HCT116 (cell line): ENCODE measurements around the gene RIN1. TPM values are rescaled to one million over a fixed set of nuclear protein-coding genes. Genes with fewer than 3 reads are reported as not detected.

Source experiments
- ATAC-seq: fragments of 200-7000 bp; cut with Tn5 transposase; 2 replicates; pipeline ENCODE4 v1.9.1; 2020; ENCODE audit warnings: mild to moderate bottlenecking, moderate library complexity
- BruUV-seq: library from RNA; stranded (reverse); fragments of 400-500 nt; replicated peaks from 2 replicates; lab custom pipeline; 2021; lab: Mats Ljungman, UMichigan
- CTCF ChIA-PET: fragments of 300-600 bp; sonication (Branson Sonifier 250); formaldehyde crosslinking; loops from one replicate; lab custom pipeline; 2021; ENCODE audit warnings: antibody characterized with exemption; lab: Charles Lee
- POLR2A ChIA-PET: fragments of 300-600, 350-600 bp; sonication (Branson Sonifier 250); formaldehyde crosslinking; loops from one replicate; lab custom pipeline; 2021; ENCODE audit warnings: antibody characterized with exemption; lab: Charles Lee
- RAD21 ChIA-PET, 2 experiments: fragments of 300-600 bp; sonication (Branson Sonifier 250); formaldehyde crosslinking; loops; one replicate each; lab custom pipeline; 2023; ENCODE audit warnings: low total read pairs in 2 of 2; ENCODE audit not compliant: uncharacterized antibody in 2 of 2, unreplicated experiment in 2 of 2, low non-redundant PET in 1 of 2; lab: Charles Lee
- DNase-seq: peaks from one replicate; pipeline ENCODE4 v3.0.0-alpha.2; 2010; ENCODE audit warnings: low read depth, low spot score
- H2AFZ ChIP-seq: fragments of 200-600 bp; shearing (Covaris generic), sonication (generic); 2 replicates; pipeline ENCODE4 v1.6.1; 2017; ENCODE audit warnings: low read depth, mixed run types, mixed read lengths, antibody characterized with exemption, low read length; ENCODE audit not compliant: poor library complexity, severe bottlenecking
- H3K27ac ChIP-seq: 2 replicates; pipeline ENCODE4 v1.5.1; 2012; ENCODE audit warnings: low read depth, low read length
- H3K27me3 ChIP-seq: fragments of 200-600 bp; sonication (generic); 2 replicates; pipeline ENCODE4 v1.6.1; 2016; ENCODE audit warnings: mixed run types, low read length, mixed read lengths; ENCODE audit not compliant: insufficient read depth
- H3K36me3 ChIP-seq, 2 experiments: fragments of 200-500 bp in 1 of 2; fragments of 200-600 bp in 1 of 2; sonication (Bioruptor generic) in 1 of 2; sonication (generic) in 1 of 2; 2 replicates each; pipeline versions ENCODE4 v1.5.1 to v1.6.1; 2014 to 2016; ENCODE audit warnings: low read length in 2 of 2, inconsistent platforms in 1 of 2, mixed read lengths in 1 of 2, mixed run types in 1 of 2; ENCODE audit not compliant: insufficient read depth in 2 of 2, control insufficient read depth in 1 of 2
- H3K4me1 ChIP-seq, 2 experiments: fragments of 200-600 bp in 1 of 2; sonication (generic) in 1 of 2; 2 replicates each; pipeline versions ENCODE4 v1.5.1 to v1.6.1; 2012 to 2017; ENCODE audit warnings: low read length in 2 of 2, inconsistent platforms in 1 of 2, mild to moderate bottlenecking in 1 of 2, mixed read lengths in 1 of 2, mixed run types in 1 of 2, moderate library complexity in 1 of 2; ENCODE audit not compliant: insufficient read depth in 2 of 2, control insufficient read depth in 1 of 2
- H3K4me2 ChIP-seq: fragments of 200-600 bp; sonication (generic); 2 replicates; pipeline ENCODE4 v1.6.1; 2017; ENCODE audit warnings: mixed run types, low read length, mixed read lengths
- H3K4me3 ChIP-seq, 2 experiments: fragments of 200-600 bp in 1 of 2; sonication (generic) in 1 of 2; replicated peaks in 1 of 2; 2 replicates each; pipeline ENCODE4 v1.5.1; 2011 to 2016; ENCODE audit warnings: low read length in 2 of 2, control low read depth in 1 of 2, low read depth in 1 of 2, mild to moderate bottlenecking in 1 of 2, mixed read lengths in 1 of 2, mixed run types in 1 of 2
- H3K79me2 ChIP-seq: fragments of 200-600 bp; sonication (generic); 2 replicates; pipeline ENCODE4 v1.6.1; 2017; ENCODE audit warnings: mild to moderate bottlenecking, mixed run types, low read length, moderate library complexity, mixed read lengths; ENCODE audit not compliant: insufficient read depth
- H3K9ac ChIP-seq: fragments of 200-600 bp; sonication (generic); 2 replicates; pipeline ENCODE4 v1.6.1; 2016; ENCODE audit warnings: low read length, mixed read lengths
- H3K9me2 ChIP-seq: fragments of 200-600 bp; sonication (generic), shearing (Covaris generic); 2 replicates; pipeline ENCODE4 v1.6.1; 2017; ENCODE audit warnings: mixed run types, mild to moderate bottlenecking, moderate library complexity; ENCODE audit not compliant: insufficient read depth
- H3K9me3 ChIP-seq, 2 experiments: fragments of 200-500 bp in 1 of 2; fragments of 200-600 bp in 1 of 2; sonication (Bioruptor generic) in 1 of 2; sonication (generic) in 1 of 2; 2 replicates each; pipeline ENCODE4 v1.6.1; 2014 to 2017; ENCODE audit warnings: low read length in 2 of 2, mixed read lengths in 2 of 2, inconsistent platforms in 1 of 2, low read depth in 1 of 2, mild to moderate bottlenecking in 1 of 2, mixed run types in 1 of 2, moderate library complexity in 1 of 2; ENCODE audit not compliant: control insufficient read depth in 1 of 2, insufficient read depth in 1 of 2
- H4K20me1 ChIP-seq: fragments of 200-600 bp; sonication (generic), shearing (Covaris generic); 2 replicates; pipeline ENCODE4 v1.6.1; 2017; ENCODE audit warnings: mixed run types, mild to moderate bottlenecking, moderate library complexity; ENCODE audit not compliant: insufficient read depth
- CBX3 ChIP-seq: IDR thresholded peaks from 2 replicates; pipeline ENCODE4 v1.6.1; 2012; ENCODE audit warnings: low read depth
- CEBPB ChIP-seq: IDR thresholded peaks from 2 replicates; pipeline ENCODE4 v1.6.1; 2012; ENCODE audit warnings: low read depth
- CTCF ChIP-seq, 3 experiments: fragments of 200-600 bp in 1 of 3; sonication (generic) in 1 of 3; IDR thresholded peaks in 2 of 3; conservative IDR thresholded peaks in 1 of 3; 2 replicates each; pipeline ENCODE4 v1.5.1; 2012 to 2017; ENCODE audit warnings: low read depth in 2 of 3, low read length in 2 of 3, antibody characterized with exemption in 1 of 3, borderline replicate concordance in 1 of 3, control low read depth in 1 of 3, mild to moderate bottlenecking in 1 of 3, mixed read lengths in 1 of 3, mixed run types in 1 of 3, moderate library complexity in 1 of 3; ENCODE audit not compliant: insufficient read depth in 1 of 3
- EGR1 ChIP-seq: IDR thresholded peaks from 2 replicates; pipeline ENCODE4 v1.6.1; 2012; ENCODE audit warnings: low read depth
- JUND ChIP-seq: IDR thresholded peaks from 2 replicates; pipeline ENCODE4 v1.6.1; 2012
- POLR2A ChIP-seq: IDR thresholded peaks from 2 replicates; pipeline ENCODE4 v1.7.0; 2011; ENCODE audit warnings: borderline replicate concordance; ENCODE audit not compliant: insufficient read depth, insufficient read length; ENCODE audit errors: extremely low read depth
- POLR2AphosphoS5 ChIP-seq: IDR thresholded peaks from 2 replicates; pipeline ENCODE4 v1.6.1; 2011; ENCODE audit warnings: mild to moderate bottlenecking, low read depth, low read length, moderate library complexity
- RAD21 ChIP-seq: IDR thresholded peaks from 2 replicates; pipeline ENCODE4 v1.6.1; 2012; ENCODE audit warnings: low read depth, mild to moderate bottlenecking
- REST ChIP-seq: IDR thresholded peaks from 2 replicates; pipeline ENCODE4 v1.6.1; 2012; ENCODE audit warnings: low read depth
- SRF ChIP-seq: IDR thresholded peaks from 2 replicates; pipeline ENCODE4 v1.6.1; 2012; ENCODE audit warnings: low read depth
- YY1 ChIP-seq: IDR thresholded peaks from 2 replicates; pipeline ENCODE4 v1.6.1; 2011; ENCODE audit warnings: low read length, low read depth, moderate library complexity, mild to moderate bottlenecking; ENCODE audit not compliant: insufficient replicate concordance; ENCODE audit errors: extremely low read depth
- ZFX ChIP-seq: fragments of 450-650 bp; IDR thresholded peaks from 2 replicates; pipeline ENCODE4 v1.6.1; 2017
- ZNF274 ChIP-seq: fragments of 200-500 bp; sonication (Bioruptor generic); IDR thresholded peaks from 2 replicates; pipeline ENCODE4 v1.6.1; 2014; ENCODE audit warnings: mild to moderate bottlenecking, low read depth, low read length, inconsistent platforms
- intact Hi-C: fragments of 100-400 bp; cut with micrococcal nuclease; formaldehyde crosslinking; loops from 2 replicates; pipeline ENCODE4 v1.10.0; 2022
- total RNA-seq: library from RNA; stranded (reverse); gene quantifications from one replicate; pipeline ENCODE4 v1.2.1, GENCODE V29; 2021; ENCODE audit not compliant: unreplicated experiment

RIN1 gene
- total RNA-seq, 1 experiment from 2014 or later: 38.7 TPM

- RAD21 ChIA-PET: interaction anchor here (0.8 to 2.9 kb wide), 7 partner anchors 15 to 154 kb away, joined by 3 to 17 read pairs (median 6); partner anchors contain the start of genes RIN1 (in 2 of the 2) and PELI3 (in 1 of the 2)
- peak; percentile 84 for ATAC-seq
- DNase-seq: peak; percentile 95
- BruUV-seq: no TSS peak
- Histone ChIP-seq H3K4me1 (peaks cover 16 to 37% of the 10 kb centered on the region in 2 experiments), H3K9me2 (no peaks in the 10 kb centered on the region), H4K20me1 (no peaks in the 10 kb centered on the region), H3K4me3 (peak overlapping the region; percentile 41 to 57), H3K27ac (peak overlapping the region; percentile 72), H3K9me3 (no peaks in the 10 kb centered on the region), H2AFZ (peak overlapping the region; percentile 74), H3K9ac (peak overlapping the region; percentile 71), H3K36me3 (no peaks in the 10 kb centered on the region), H3K79me2 (no peaks in the 10 kb centered on the region), H3K27me3 (no peaks in the 10 kb centered on the region), H3K4me2 (peak overlapping the region; percentile 99)
- TF ChIP-seq CTCF (IDR thresholded peaks at IDR 0.05 in 2 of 3, conservative IDR thresholded peaks at IDR 0.05 in 1 of 3; ENCODE audit: borderline replicate concordance in 1 of 3, insufficient read depth in 1 of 3, low read depth in 2 of 3, low read length in 2 of 3): peak; percentile 77 to 97 (median 94); a peak in 5 of 6 replicates
- peak; percentile 48; the same call in 1 of the 2 replicates for TF ChIP-seq POLR2AphosphoS5
- TF ChIP-seq RAD21: peak; percentile 100
- TF ChIP-seq CBX3: no peak
- no peak for TF ChIP-seq SRF
- TF ChIP-seq POLR2A: peak; percentile 32
- peak; percentile 90 for TF ChIP-seq EGR1
- TF ChIP-seq ZFX: peak; percentile 57; the same call in 1 of the 2 replicates
- TF ChIP-seq ZNF274: no peak
- no peak for TF ChIP-seq REST
- TF ChIP-seq YY1: no peak
- no peak for TF ChIP-seq JUND
- no peak for TF ChIP-seq CEBPB
- intact Hi-C loops: loop anchor here (1.0 to 5.0 kb wide), 6 partner anchors 16 to 118 kb away; partner anchors contain the start of genes RIN1, SLC29A2 and YIF1A
- POLR2A ChIA-PET: interaction anchor here (0.6 to 3.0 kb wide), 18 partner anchors 10 to 366 kb away, joined by 3 to 18 read pairs (median 4); partner anchors contain the start of genes BRMS1, MRPL11, RBM4 and RBM4B
- CTCF ChIA-PET: interaction anchor here (0.7 to 3.4 kb wide), 25 partner anchors 10 to 742 kb away, joined by 3 to 121 read pairs (median 9); partner anchors contain the start of genes BRMS1, RAB1B, RBM4B and RIN1
These were observed 24.2 kb downstream of the RIN1 start for GRCh38 chr11:66311965-66312548.
